GM12878 (cell line): Measurements from ENCODE around the gene ASRGL1.
"Not testable (repeated sequence)": the region's sequence is repeated elsewhere in the genome, so short reads cannot be mapped to it uniquely, and the experiment has no call there.

Experiments used
- CTCF ChIP-seq, 3 experiments: IDR thresholded peaks in 2 of 3; conservative IDR thresholded peaks in 1 of 3; 2 replicates each; pipeline ENCODE4 v1.5.1; 2011; ENCODE audit warnings: low read depth in 3 of 3, low read length in 3 of 3, mild to moderate bottlenecking in 3 of 3, control low read depth in 2 of 3, moderate library complexity in 2 of 3, inconsistent platforms in 1 of 3, mixed read lengths in 1 of 3; ENCODE audit not compliant: control insufficient read depth in 2 of 3, insufficient read depth in 1 of 3; ENCODE audit errors: extremely low read depth in 1 of 3
- EZH2 ChIP-seq: IDR thresholded peaks from 2 replicates; pipeline ENCODE4 v1.6.1; 2012; ENCODE audit warnings: low read depth, mild to moderate bottlenecking, control low read depth, inconsistent platforms, low read length, borderline replicate concordance; ENCODE audit not compliant: control insufficient read depth
- NFYB ChIP-seq: IDR thresholded peaks from 2 replicates; pipeline ENCODE4 v1.6.1; 2011; ENCODE audit warnings: low read depth, mild to moderate bottlenecking, low read length, improper control_type of control experiment, moderate library complexity; ENCODE audit not compliant: insufficient read depth
- NRF1 ChIP-seq: conservative IDR thresholded peaks from 2 replicates; pipeline ENCODE4 v1.6.1; 2011; ENCODE audit warnings: mild to moderate bottlenecking, low read depth, low read length, improper control_type of control experiment
- RBBP5 ChIP-seq: fragments of 200-600 bp; sonication (generic); conservative IDR thresholded peaks from 2 replicates; pipeline ENCODE4 v1.6.1; 2016
- SMC3 ChIP-seq: IDR thresholded peaks from 2 replicates; pipeline ENCODE4 v1.6.1; 2011; ENCODE audit warnings: low read length, improper control_type of control experiment, borderline replicate concordance
- SREBF2 ChIP-seq: IDR thresholded peaks from 2 replicates; pipeline ENCODE4 v1.6.1; 2012; ENCODE audit warnings: mild to moderate bottlenecking, low read length

GRCh38 chr11:62343646-62344190 lies 6.5 kb downstream of the ASRGL1 start:
- TF ChIP-seq SREBF2; CTCF (IDR thresholded peaks at IDR 0.05 in 2 of 3, conservative IDR thresholded peaks at IDR 0.05 in 1 of 3; ENCODE audit: control insufficient read depth in 2 of 3, extremely low read depth in 1 of 3, insufficient read depth in 1 of 3, low read depth in 3 of 3, low read length in 3 of 3); NFYB; EZH2; RBBP5; NRF1; SMC3: not testable (repeated sequence)
